Karpas-422 (cell line): ENCODE results near the gene CPEB2. TPM values are rescaled to one million over a fixed set of nuclear protein-coding genes. Genes with fewer than 3 reads are reported as not detected.

Experiments
- DNase-seq: peaks from one replicate; pipeline ENCODE4 v3.0.0-alpha.2; 2015
- H2AFZ ChIP-seq: fragments of 200-600 bp; sonication (generic); 2 replicates; pipeline ENCODE4 v1.6.1; 2014; ENCODE audit warnings: antibody characterized with exemption, low read length, mixed read lengths
- H3K27ac ChIP-seq: fragments of 200-600 bp; sonication (generic); 2 replicates; pipeline ENCODE4 v1.5.1; 2014; ENCODE audit warnings: mild to moderate bottlenecking, low read length, moderate library complexity
- H3K27me3 ChIP-seq: fragments of 200-600 bp; sonication (generic); 2 replicates; pipeline ENCODE4 v1.6.1; 2014; ENCODE audit warnings: low read length, mixed read lengths
- H3K36me3 ChIP-seq: fragments of 200-600 bp; sonication (generic); 2 replicates; pipeline ENCODE4 v1.6.1; 2014; ENCODE audit warnings: low read length, mixed read lengths; ENCODE audit not compliant: insufficient read depth
- H3K4me1 ChIP-seq: fragments of 200-600 bp; sonication (generic); 2 replicates; pipeline ENCODE4 v1.6.1; 2014; ENCODE audit warnings: mild to moderate bottlenecking, low read length, mixed read lengths
- H3K4me2 ChIP-seq: fragments of 200-600 bp; sonication (generic); 2 replicates; pipeline ENCODE4 v1.6.1; 2014; ENCODE audit warnings: low read length, low read depth, mild to moderate bottlenecking; ENCODE audit not compliant: poor library complexity, severe bottlenecking
- H3K4me3 ChIP-seq: fragments of 200-600 bp; sonication (generic); 2 replicates; pipeline ENCODE4 v1.5.1; 2014; ENCODE audit warnings: mild to moderate bottlenecking, antibody characterized with exemption, low read length, mixed read lengths
- H3K79me2 ChIP-seq: fragments of 200-600 bp; sonication (generic); 2 replicates; pipeline ENCODE4 v1.6.1; 2014; ENCODE audit warnings: mild to moderate bottlenecking, low read length, mixed read lengths
- H3K9ac ChIP-seq: fragments of 200-600 bp; sonication (generic); 2 replicates; pipeline ENCODE4 v1.6.0; 2014; ENCODE audit warnings: low read length
- H3K9me2 ChIP-seq: fragments of 200-600 bp; sonication (generic), shearing (Covaris generic); replicated peaks from 2 replicates; pipeline ENCODE4 v1.6.0; 2014; ENCODE audit warnings: mild to moderate bottlenecking, low read length, moderate library complexity; ENCODE audit not compliant: insufficient read depth
- H3K9me3 ChIP-seq: fragments of 300-700, 200-600 bp; sonication (generic); 2 replicates; pipeline ENCODE4 v1.6.1; 2014; ENCODE audit warnings: low read length, mixed read lengths
- H4K20me1 ChIP-seq: fragments of 200-600 bp; sonication (generic); 2 replicates; pipeline ENCODE4 v1.6.1; 2014; ENCODE audit warnings: mild to moderate bottlenecking, antibody characterized with exemption, low read length, low read depth; ENCODE audit not compliant: insufficient read depth
- total RNA-seq: library from RNA; depleted of rRNA; stranded (reverse); fragments of >200 nt; shearing (Covaris generic); gene quantifications from 2 replicates; pipeline ENCODE4 v1.2.3, GENCODE V29; 2014; ENCODE audit warnings: low replicate concordance

Gene CPEB2
- total RNA-seq, 1 experiment from 2014 or later = 7.3 TPM

- no peak for DNase-seq
- Histone ChIP-seq H3K4me1 (peaks cover 23% of the 10 kb centered on the region), H3K4me3 (no peak overlapping the region), H2AFZ (no peak overlapping the region), H3K9me3 (no peaks in the 10 kb centered on the region), H3K36me3 (peaks cover 3% of the 10 kb centered on the region; the same call in 1 of the 2 replicates), H3K79me2 (peaks cover 86% of the 10 kb centered on the region), H3K9ac (no peak overlapping the region), H3K27me3 (no peaks in the 10 kb centered on the region), H3K9me2 (no peaks in the 10 kb centered on the region), H3K27ac (no peak overlapping the region), H4K20me1 (no peaks in the 10 kb centered on the region), H3K4me2 (no peak overlapping the region)
These were observed 23.4 kb downstream of the CPEB2 start for GRCh38 chr4:15025693-15026092.

- Histone ChIP-seq H3K4me2 (no peak overlapping the region), H3K4me3 (no peak overlapping the region), H3K9me3 (no peaks in the 10 kb centered on the region), H3K4me1 (peaks cover 8% of the 10 kb centered on the region), H3K27me3 (no peaks in the 10 kb centered on the region), H3K36me3 (peaks cover 6% of the 10 kb centered on the region), H4K20me1 (no peaks in the 10 kb centered on the region), H3K9ac (no peak overlapping the region), H3K27ac (no peak overlapping the region), H2AFZ (no peak overlapping the region), H3K9me2 (no peaks in the 10 kb centered on the region), H3K79me2 (peaks cover 81% of the 10 kb centered on the region)
- no peak for DNase-seq
These were observed 25.7 kb downstream of the CPEB2 start for GRCh38 chr4:15027921-15028435.

- H3K4me2 ChIP-seq = no peak overlapping the region
- peaks cover 67% of the 10 kb centered on the region for H3K79me2 ChIP-seq
- no peaks in the 10 kb centered on the region for H4K20me1 ChIP-seq
- no peaks in the 10 kb centered on the region for H3K27me3 ChIP-seq
- no peaks in the 10 kb centered on the region for H3K9me3 ChIP-seq
- no peak overlapping the region for H3K27ac ChIP-seq
- H3K9ac ChIP-seq = no peak overlapping the region
- H3K9me2 ChIP-seq = no peaks in the 10 kb centered on the region
- H3K36me3 ChIP-seq = peaks cover 10% of the 10 kb centered on the region
- H3K4me3 ChIP-seq = no peak overlapping the region
- no peak overlapping the region for H2AFZ ChIP-seq
- DNase-seq = no peak
- peaks cover 8% of the 10 kb centered on the region for H3K4me1 ChIP-seq
These were observed 28.9 kb downstream of the CPEB2 start for GRCh38 chr4:15031197-15031596.

GRCh38 chr4:15031993-15032675, 29.9 kb downstream of the CPEB2 start:
- Histone ChIP-seq H3K36me3 (peaks cover 10% of the 10 kb centered on the region), H3K9me2 (no peaks in the 10 kb centered on the region), H4K20me1 (no peaks in the 10 kb centered on the region), H3K4me2 (no peak overlapping the region), H3K79me2 (peaks cover 60% of the 10 kb centered on the region), H3K9me3 (no peaks in the 10 kb centered on the region), H2AFZ (no peak overlapping the region), H3K27ac (no peak overlapping the region), H3K4me3 (no peak overlapping the region), H3K27me3 (no peaks in the 10 kb centered on the region), H3K9ac (no peak overlapping the region), H3K4me1 (peaks cover 8% of the 10 kb centered on the region)
- DNase-seq = no peak

- Histone ChIP-seq H3K9me3 (no peaks in the 10 kb centered on the region), H3K79me2 (peaks cover 48% of the 10 kb centered on the region), H3K4me1 (peaks cover 5% of the 10 kb centered on the region), H3K27me3 (no peaks in the 10 kb centered on the region), H3K4me2 (no peak overlapping the region), H2AFZ (no peak overlapping the region), H3K9ac (no peak overlapping the region), H4K20me1 (no peaks in the 10 kb centered on the region), H3K4me3 (no peak overlapping the region), H3K36me3 (peaks cover 10% of the 10 kb centered on the region), H3K27ac (no peak overlapping the region), H3K9me2 (no peaks in the 10 kb centered on the region)
- DNase-seq = no peak
These were observed 31.9 kb downstream of the CPEB2 start for GRCh38 chr4:15034071-15034764.

- Histone ChIP-seq H2AFZ (no peak overlapping the region), H3K27ac (no peak overlapping the region), H3K9ac (no peak overlapping the region), H4K20me1 (no peaks in the 10 kb centered on the region), H3K27me3 (no peaks in the 10 kb centered on the region), H3K4me2 (no peak overlapping the region), H3K4me3 (no peak overlapping the region), H3K79me2 (peaks cover 42% of the 10 kb centered on the region), H3K9me3 (no peaks in the 10 kb centered on the region), H3K36me3 (peaks cover 10% of the 10 kb centered on the region), H3K4me1 (peaks cover 5% of the 10 kb centered on the region), H3K9me2 (no peaks in the 10 kb centered on the region)
- DNase-seq = no peak
These were observed 32.9 kb downstream of the CPEB2 start for GRCh38 chr4:15035159-15035558.

- H3K36me3 ChIP-seq = peaks cover 6% of the 10 kb centered on the region
- H2AFZ ChIP-seq = no peak overlapping the region
- no peak overlapping the region for H3K27ac ChIP-seq
- H3K79me2 ChIP-seq = peaks cover 25% of the 10 kb centered on the region
- H3K9ac ChIP-seq = no peak overlapping the region
- H3K4me1 ChIP-seq = peaks cover 5% of the 10 kb centered on the region
- H4K20me1 ChIP-seq = no peaks in the 10 kb centered on the region
- no peaks in the 10 kb centered on the region for H3K9me2 ChIP-seq
- no peaks in the 10 kb centered on the region for H3K9me3 ChIP-seq
- H3K4me3 ChIP-seq = no peak overlapping the region
- H3K4me2 ChIP-seq = no peak overlapping the region
- DNase-seq = no peak
- no peaks in the 10 kb centered on the region for H3K27me3 ChIP-seq
These were observed 35.8 kb downstream of the CPEB2 start for GRCh38 chr4:15037923-15038541.

GRCh38 chr4:15040916-15041463, 38.7 kb downstream of the CPEB2 start:
- Histone ChIP-seq H2AFZ (no peak overlapping the region), H4K20me1 (no peaks in the 10 kb centered on the region), H3K36me3 (no peaks in the 10 kb centered on the region), H3K4me3 (no peak overlapping the region), H3K4me1 (peaks cover 5% of the 10 kb centered on the region), H3K4me2 (no peak overlapping the region), H3K9me3 (no peaks in the 10 kb centered on the region), H3K9me2 (no peaks in the 10 kb centered on the region), H3K9ac (no peak overlapping the region), H3K27ac (no peak overlapping the region), H3K79me2 (peaks cover 22% of the 10 kb centered on the region), H3K27me3 (no peaks in the 10 kb centered on the region)
- DNase-seq = no peak
